GM18505 (cell line): ENCODE measurements around the gene MAGI1.
"Not testable (repeated sequence)": the region's sequence is repeated elsewhere in the genome, so short reads cannot be mapped to it uniquely, and the experiment has no call there.

Source experiments
- ATAC-seq: cut with Tn5 transposase; IDR thresholded peaks from one replicate; pipeline ENCODE4 v1.9.1; 2021; ENCODE audit not compliant: unreplicated experiment
- POLR2A ChIP-seq: IDR thresholded peaks from 4 replicates; pipeline ENCODE4 v1.6.1; 2011; ENCODE audit warnings: borderline replicate concordance; ENCODE audit not compliant: insufficient read depth, insufficient read length; ENCODE audit errors: extremely low read depth

MAGI1 gene

GRCh38 chr3:65729973-65730372, 308.7 kb downstream of the MAGI1 start:
- no peak for TF ChIP-seq POLR2A
- no peak for ATAC-seq

GRCh38 chr3:65729555-65729954, 309.2 kb downstream of the MAGI1 start:
- ATAC-seq: no peak
- TF ChIP-seq POLR2A: no peak

DNA sequence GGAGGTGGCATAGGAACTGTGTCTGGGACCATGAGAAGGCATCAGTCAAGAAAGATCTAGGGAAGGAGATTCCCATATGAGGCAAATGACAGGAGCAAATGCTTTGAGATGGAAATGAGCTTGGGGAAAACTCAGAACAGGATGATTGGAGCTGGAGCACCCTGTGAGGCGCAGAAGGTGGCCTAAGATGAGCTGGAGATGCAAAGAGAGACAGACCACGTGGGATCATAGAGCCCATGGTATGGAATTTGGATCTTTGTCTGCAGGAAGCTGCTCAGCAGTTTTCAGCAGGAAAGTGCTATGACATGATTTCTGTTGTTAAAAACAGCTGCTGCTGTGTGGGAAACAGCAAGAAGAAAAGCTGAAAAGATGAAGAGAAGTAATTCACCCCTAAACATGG, 310.6 kb downstream of the MAGI1 start:
- TF ChIP-seq POLR2A: no peak
- ATAC-seq: no peak

- no peak for TF ChIP-seq POLR2A
- ATAC-seq: no peak
These were observed 314.7 kb downstream of the MAGI1 start for GRCh38 chr3:65723985-65724384.

DNA sequence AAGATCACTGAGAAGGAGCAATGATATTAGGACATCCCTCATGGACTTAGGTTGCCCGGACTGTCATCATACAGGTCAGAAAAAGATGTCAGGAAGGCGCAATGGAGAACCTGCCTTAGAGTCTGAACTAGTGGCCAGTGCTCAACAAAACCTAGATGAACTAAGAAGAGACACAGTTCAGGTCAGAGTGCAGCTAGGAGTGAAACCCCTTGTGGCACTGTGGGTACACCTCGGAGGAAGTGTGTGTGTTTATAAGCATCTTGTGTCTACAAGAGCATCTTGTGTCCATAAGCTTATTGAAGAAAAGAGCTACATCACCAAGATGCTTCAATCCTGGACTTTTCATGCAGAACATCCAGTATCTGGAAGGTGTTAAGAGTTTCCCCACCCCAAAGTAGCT, 315.7 kb downstream of the MAGI1 start:
- no peak for ATAC-seq
- no peak for TF ChIP-seq POLR2A

- no peak for ATAC-seq
- no peak for TF ChIP-seq POLR2A
These were observed 317.6 kb downstream of the MAGI1 start for GRCh38 chr3:65720989-65721737.

- not testable (repeated sequence) for ATAC-seq
These were observed 319.1 kb downstream of the MAGI1 start for GRCh38 chr3:65719639-65720038.

- TF ChIP-seq POLR2A: no peak
- no peak for ATAC-seq
These were observed 320.9 kb downstream of the MAGI1 start for GRCh38 chr3:65717676-65718346.

DNA sequence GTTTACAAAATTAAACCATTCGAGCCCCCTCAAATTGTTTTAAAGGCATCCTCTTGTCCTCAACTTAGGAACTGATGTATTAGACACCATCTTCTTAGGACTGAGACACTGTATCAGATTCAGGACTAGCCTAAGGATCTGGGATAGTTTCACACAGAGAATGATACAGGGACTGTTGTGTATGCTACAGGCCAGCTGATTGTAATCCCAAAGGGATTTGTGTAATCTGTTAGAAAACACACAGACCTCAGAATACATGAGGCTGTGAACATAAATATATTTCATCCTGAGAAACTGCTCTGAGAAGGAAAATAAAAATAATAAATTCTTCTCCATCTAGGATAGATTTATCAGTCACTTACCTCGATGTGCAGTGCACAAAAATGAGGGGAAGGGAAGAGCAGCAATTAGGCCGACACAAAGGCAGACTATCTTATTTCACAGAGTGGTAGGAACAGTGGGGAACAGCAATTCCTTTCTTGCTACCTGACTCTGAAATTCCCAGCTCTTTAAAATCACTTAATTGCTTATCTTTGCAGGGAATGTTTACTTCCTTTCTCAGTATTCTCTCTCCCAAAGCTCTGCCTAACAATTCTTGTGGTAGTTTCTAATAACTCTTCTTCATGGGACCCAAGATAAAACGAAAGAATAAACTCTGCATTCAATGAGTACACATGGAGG, 322.5 kb downstream of the MAGI1 start:
- ATAC-seq: no peak
- TF ChIP-seq POLR2A: no peak

DNA sequence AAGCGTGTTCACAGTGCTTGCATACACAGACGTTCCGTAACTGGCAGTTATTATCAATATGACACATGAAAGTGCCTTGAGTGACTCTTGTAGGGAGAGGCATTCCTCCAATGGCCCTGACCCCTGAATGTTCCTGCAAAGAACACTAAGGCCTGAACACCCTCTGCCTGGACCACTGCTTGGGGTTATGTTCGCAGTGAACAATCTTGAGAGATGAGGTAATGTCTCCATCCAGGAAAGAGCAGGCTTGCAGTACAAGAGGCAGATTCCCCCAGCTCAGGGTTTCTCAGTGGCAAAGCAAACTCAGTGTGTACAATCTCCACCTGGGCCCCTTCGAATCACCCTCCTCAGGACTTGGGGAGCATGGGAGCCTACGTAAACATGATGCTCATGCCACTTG, 324.6 kb downstream of the MAGI1 start:
- no peak for TF ChIP-seq POLR2A

GRCh38 chr3:65713016-65713415, 325.7 kb downstream of the MAGI1 start:
- ATAC-seq: no peak
- TF ChIP-seq POLR2A: no peak

More for the DNA sequence above, 324.6 kb downstream of the MAGI1 start:
- no peak for ATAC-seq

DNA sequence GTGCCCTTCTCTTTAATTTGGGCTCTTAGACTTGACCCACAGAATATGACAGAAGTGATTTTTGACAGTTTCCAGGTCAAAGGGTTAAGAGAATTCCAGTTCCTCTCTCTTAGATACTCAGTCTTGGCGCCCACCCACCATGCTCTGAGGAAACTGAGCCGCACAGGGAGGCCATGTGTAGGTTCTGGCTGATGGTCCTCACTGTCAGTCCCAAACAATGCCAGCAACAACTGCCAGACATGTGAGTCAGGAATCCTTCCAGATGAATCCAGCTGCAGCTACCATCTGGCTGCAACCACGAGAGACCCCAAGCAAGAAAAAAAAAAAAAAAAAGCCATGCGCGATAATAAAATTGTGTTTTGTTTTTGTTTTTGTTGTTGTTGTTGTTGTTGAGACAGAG, 326.6 kb downstream of the MAGI1 start:
- no peak for TF ChIP-seq POLR2A
- no peak for ATAC-seq

DNA sequence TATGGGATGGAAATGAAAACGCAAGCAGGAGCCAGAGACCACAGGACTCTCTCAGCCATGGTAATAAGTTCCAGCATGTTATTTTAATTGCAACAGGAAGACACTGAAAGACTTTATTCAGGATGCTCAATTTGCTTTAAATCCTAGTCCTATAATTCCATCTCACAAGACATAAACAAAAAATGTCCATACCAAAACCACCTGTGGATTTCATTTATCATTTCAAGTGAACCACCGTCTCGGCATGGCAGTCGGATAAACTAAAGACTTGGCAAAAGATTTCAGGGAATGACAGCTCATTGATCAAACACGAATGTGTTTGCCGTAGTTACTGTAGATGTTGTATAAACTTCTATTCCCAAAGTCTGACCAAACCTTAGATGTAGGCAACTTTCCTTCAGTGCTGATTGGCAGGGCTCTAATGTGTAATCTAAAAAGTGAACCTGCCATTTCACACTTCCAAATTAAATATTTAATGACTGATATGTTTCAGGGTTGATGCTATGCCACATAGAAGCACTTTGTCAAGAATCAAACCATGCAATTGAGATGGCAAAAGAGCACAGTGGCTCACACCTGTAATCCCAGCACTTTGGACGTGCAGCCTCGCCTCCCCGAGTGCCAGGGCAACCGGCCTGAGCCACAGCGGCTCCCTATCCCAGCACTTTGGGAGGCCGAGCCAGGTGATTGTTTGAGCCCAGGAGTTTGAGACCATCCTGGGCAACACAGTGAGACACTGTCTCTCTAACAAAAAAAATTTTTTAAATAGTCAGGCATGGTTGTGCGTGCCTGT, 331.7 kb downstream of the MAGI1 start:
- no peak for ATAC-seq

More for the DNA sequence above, 331.7 kb downstream of the MAGI1 start:
- no peak for TF ChIP-seq POLR2A
